Type B pancreatic cell (in vitro differentiated cells): ENCODE data around the gene ERO1B. TPM values are rescaled to one million over a fixed set of nuclear protein-coding genes. Genes with fewer than 3 reads are reported as not detected.

Experiments used
- DNase-seq: peaks from one replicate; pipeline ENCODE4 v3.0.0; 2021; ENCODE audit warnings: mixed read lengths; ENCODE audit not compliant: unreplicated experiment; ENCODE audit errors: extremely low spot score
- H3K27ac Mint-ChIP-seq: 2 replicates; pipeline ENCODE4 v1.8.0; 2021; ENCODE audit warnings: mild to moderate bottlenecking, mixed read lengths
- H3K27me3 Mint-ChIP-seq: 2 replicates; pipeline ENCODE4 v1.8.0; 2021; ENCODE audit warnings: mixed read lengths
- H3K36me3 Mint-ChIP-seq: 2 replicates; pipeline ENCODE4 v1.8.0; 2021; ENCODE audit warnings: mixed read lengths
- H3K4me1 Mint-ChIP-seq: one replicate; pipeline ENCODE4 v1.8.0; 2021; ENCODE audit warnings: mixed read lengths; ENCODE audit not compliant: unreplicated experiment
- H3K4me3 Mint-ChIP-seq: 2 replicates; pipeline ENCODE4 v1.8.0; 2021; ENCODE audit warnings: mild to moderate bottlenecking, mixed read lengths
- H3K9me3 Mint-ChIP-seq: 2 replicates; pipeline ENCODE4 v1.8.0; 2021; ENCODE audit warnings: mixed read lengths
- CTCF ChIP-seq: fragments of 200-600 bp; sonication (generic); conservative IDR thresholded peaks from 2 replicates; pipeline ENCODE4 v1.5.0; 2021; ENCODE audit warnings: antibody characterized with exemption, mild to moderate bottlenecking
- total RNA-seq: library from RNA; stranded (reverse); gene quantifications from 2 replicates; pipeline ENCODE4 v1.2.1, GENCODE V29; 2021; ENCODE audit warnings: low replicate concordance

Gene ERO1B
- total RNA-seq, 1 donor from 2014 or later: 33.0 TPM

DNA sequence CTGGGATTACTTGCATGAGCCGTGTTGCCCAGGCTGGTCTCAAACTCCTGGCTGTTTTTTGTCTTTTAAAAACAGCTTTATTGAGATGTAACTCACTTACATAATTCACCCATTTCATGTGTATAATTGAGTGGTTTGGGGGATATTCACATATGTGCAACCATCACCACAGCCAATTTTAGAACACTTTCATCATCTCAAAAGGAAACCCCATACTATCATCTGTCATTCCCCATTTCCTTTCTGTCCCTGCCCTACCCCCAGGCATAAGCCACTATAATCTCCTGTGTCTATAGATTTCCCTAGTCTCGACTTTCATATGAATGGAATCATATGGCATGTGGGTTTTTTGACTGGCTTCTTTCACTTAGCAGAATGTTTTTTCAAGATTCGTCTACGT lies 96.1 kb downstream of the ERO1B start:
- Mint-ChIP-seq H3K27me3 (no peaks in the 10 kb centered on the region), H3K27ac (no peak overlapping the region), H3K9me3 (peaks cover 6% of the 10 kb centered on the region), H3K4me1 (no peaks in the 10 kb centered on the region), H3K36me3 (peaks cover 61% of the 10 kb centered on the region), H3K4me3 (no peak overlapping the region)
- DNase-seq: no peak
- TF ChIP-seq CTCF: no peak

- DNase-seq: no peak
- H3K36me3 Mint-ChIP-seq: peaks cover 26% of the 10 kb centered on the region
- H3K4me3 Mint-ChIP-seq: no peak overlapping the region
- no peaks in the 10 kb centered on the region for H3K9me3 Mint-ChIP-seq
- H3K27ac Mint-ChIP-seq: no peak overlapping the region
- peaks cover 12% of the 10 kb centered on the region for H3K4me1 Mint-ChIP-seq
- TF ChIP-seq CTCF: no peak
- no peaks in the 10 kb centered on the region for H3K27me3 Mint-ChIP-seq
Observed at GRCh38 chr1:236181059-236181458, 100.7 kb downstream of the ERO1B start.

DNA sequence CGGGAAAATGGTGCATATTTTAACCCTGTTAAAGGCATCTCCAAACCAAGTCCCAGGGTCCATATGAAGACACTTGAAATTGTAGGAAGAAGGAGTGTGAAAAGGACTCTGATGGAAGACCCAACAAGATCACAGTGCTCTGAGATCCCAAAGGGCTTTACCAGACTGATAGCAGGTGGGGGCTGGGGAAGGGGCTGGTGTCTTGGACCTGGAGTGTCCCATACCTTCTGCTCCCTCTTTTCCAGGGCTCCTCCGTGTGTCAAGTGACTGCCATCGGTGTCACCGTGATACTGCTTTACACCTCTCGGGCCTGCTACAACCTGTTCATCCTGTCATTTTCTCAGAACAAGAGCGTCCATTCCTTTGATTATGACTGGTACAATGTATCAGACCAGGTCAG lies 102.1 kb downstream of the ERO1B start:
- Mint-ChIP-seq H3K9me3 (no peaks in the 10 kb centered on the region), H3K4me3 (no peak overlapping the region)

GRCh38 chr1:236176337-236177336 lies 105.1 kb downstream of the ERO1B start:
- Mint-ChIP-seq H3K36me3 (peaks cover 27% of the 10 kb centered on the region), H3K4me1 (peaks cover 39% of the 10 kb centered on the region), H3K9me3 (no peaks in the 10 kb centered on the region), H3K4me3 (peak overlapping the region; percentile 48), H3K27ac (peak overlapping the region; percentile 57), H3K27me3 (no peaks in the 10 kb centered on the region)
- DNase-seq: no peak
- TF ChIP-seq CTCF: no peak

More for the DNA sequence above, 102.1 kb downstream of the ERO1B start:
- H3K27me3 Mint-ChIP-seq: no peaks in the 10 kb centered on the region
- H3K36me3 Mint-ChIP-seq: peaks cover 24% of the 10 kb centered on the region
- DNase-seq: no peak
- no peak overlapping the region for H3K27ac Mint-ChIP-seq
- peaks cover 22% of the 10 kb centered on the region for H3K4me1 Mint-ChIP-seq
- no peak for TF ChIP-seq CTCF

GRCh38 chr1:236175642-236176336 lies 106.0 kb downstream of the ERO1B start:
- Mint-ChIP-seq H3K36me3 (peaks cover 22% of the 10 kb centered on the region), H3K9me3 (no peaks in the 10 kb centered on the region), H3K4me3 (no peak overlapping the region), H3K27ac (peak overlapping the region; percentile 57), H3K4me1 (peaks cover 39% of the 10 kb centered on the region), H3K27me3 (no peaks in the 10 kb centered on the region)
- TF ChIP-seq CTCF: no peak
- DNase-seq: no peak
